Mucosa of descending colon (tissue), 3 donors: ENCODE data around the gene ADAM23. TPM values are rescaled to one million over a fixed set of nuclear protein-coding genes. Genes with fewer than 3 reads are reported as not detected.

Source experiments
- ATAC-seq: fragments of 200-7000 bp; cut with Tn5 transposase; one replicate; pipeline ENCODE4 v1.9.1; 2020; ENCODE audit warnings: mild to moderate bottlenecking, moderate library complexity
- DNase-seq, 3 donors: peaks; one replicate each; pipeline ENCODE4 v3.0.0-alpha.2; 2020
- H3K36me3 ChIP-seq: fragments of 200-600 bp; one replicate; pipeline ENCODE4 v1.8.0; 2021; ENCODE audit warnings: low read depth, mild to moderate bottlenecking
- H3K4me1 ChIP-seq: fragments of 200-600 bp; one replicate; pipeline ENCODE4 v1.8.0; 2021; ENCODE audit warnings: low read depth, mild to moderate bottlenecking
- H3K4me3 ChIP-seq: fragments of 200-600 bp; one replicate; pipeline ENCODE4 v1.8.0; 2021; ENCODE audit warnings: mild to moderate bottlenecking
- H3K9me3 ChIP-seq: fragments of 200-600 bp; one replicate; pipeline ENCODE4 v1.8.0; 2021; ENCODE audit warnings: mild to moderate bottlenecking
- intact Hi-C, 2 donors: fragments of 100-400 bp; cut with DNase I in 1 of 2; cut with micrococcal nuclease in 1 of 2; formaldehyde crosslinking; loops; one replicate each; pipeline versions ENCODE4 v1.11.0 to v1.11.1; 2022; cut with DNase I, micrococcal nuclease
- total RNA-seq, 3 donors: library from RNA; stranded (reverse); fragmentation: NEBNext Ultra II Directional in 2 of 3; extraction: Animal tissue kit (Norgen Biotek cat#: 25700) in 2 of 3; gene quantifications; one replicate each; pipeline versions ENCODE4 v1.2.1 to v1.2.4, GENCODE V29; 2021 to 2023
- TF ChIP-seq, protein P1 (sequence below): fragments of 200-600 bp; IDR thresholded peaks from one replicate; pipeline ENCODE4 v1.8.0; 2022; ENCODE audit warnings: antibody characterized with exemption, mild to moderate bottlenecking
- donor health status: DM: no; HTN: no; CAD: no; lungs with moderate emphysema.
- donor health status: DM: no; HTN: no; CAD: no.
- donor health status: DM: no; HTN: yes; CAD: no.

Gene ADAM23
- total RNA-seq, 3 donors from 2014 or later: 1.2 to 2.7 (median 1.4) TPM

DNA sequence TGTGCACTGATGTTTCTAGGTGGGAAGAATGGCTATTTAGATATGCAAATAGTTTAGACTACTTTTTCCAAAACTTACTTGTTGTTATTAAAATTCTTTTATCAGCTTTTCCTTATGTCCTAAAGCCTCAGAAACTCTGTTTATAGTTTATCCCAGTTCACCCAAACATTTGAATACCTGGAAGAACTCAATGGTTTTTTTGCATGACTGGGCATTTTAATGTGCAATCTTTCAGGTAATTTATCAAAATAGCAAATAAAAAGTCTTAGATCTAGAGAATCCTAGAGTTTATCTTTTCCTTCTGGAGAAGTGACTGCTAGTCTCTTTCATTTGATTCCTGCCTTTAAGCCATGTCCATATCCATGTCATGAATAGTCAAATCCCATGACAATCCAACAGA, 9.6 kb upstream of the ADAM23 start:
- intact Hi-C loops: no loop called here
- Histone ChIP-seq H3K36me3 (no peaks in the 10 kb centered on the region), H3K9me3 (no peaks in the 10 kb centered on the region), H3K4me1 (no peaks in the 10 kb centered on the region), H3K4me3 (no peak overlapping the region)
- DNase-seq (no peak), ATAC-seq (no peak)
- TF ChIP-seq, protein P1, sequence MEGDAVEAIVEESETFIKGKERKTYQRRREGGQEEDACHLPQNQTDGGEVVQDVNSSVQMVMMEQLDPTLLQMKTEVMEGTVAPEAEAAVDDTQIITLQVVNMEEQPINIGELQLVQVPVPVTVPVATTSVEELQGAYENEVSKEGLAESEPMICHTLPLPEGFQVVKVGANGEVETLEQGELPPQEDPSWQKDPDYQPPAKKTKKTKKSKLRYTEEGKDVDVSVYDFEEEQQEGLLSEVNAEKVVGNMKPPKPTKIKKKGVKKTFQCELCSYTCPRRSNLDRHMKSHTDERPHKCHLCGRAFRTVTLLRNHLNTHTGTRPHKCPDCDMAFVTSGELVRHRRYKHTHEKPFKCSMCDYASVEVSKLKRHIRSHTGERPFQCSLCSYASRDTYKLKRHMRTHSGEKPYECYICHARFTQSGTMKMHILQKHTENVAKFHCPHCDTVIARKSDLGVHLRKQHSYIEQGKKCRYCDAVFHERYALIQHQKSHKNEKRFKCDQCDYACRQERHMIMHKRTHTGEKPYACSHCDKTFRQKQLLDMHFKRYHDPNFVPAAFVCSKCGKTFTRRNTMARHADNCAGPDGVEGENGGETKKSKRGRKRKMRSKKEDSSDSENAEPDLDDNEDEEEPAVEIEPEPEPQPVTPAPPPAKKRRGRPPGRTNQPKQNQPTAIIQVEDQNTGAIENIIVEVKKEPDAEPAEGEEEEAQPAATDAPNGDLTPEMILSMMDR: no peak

DNA sequence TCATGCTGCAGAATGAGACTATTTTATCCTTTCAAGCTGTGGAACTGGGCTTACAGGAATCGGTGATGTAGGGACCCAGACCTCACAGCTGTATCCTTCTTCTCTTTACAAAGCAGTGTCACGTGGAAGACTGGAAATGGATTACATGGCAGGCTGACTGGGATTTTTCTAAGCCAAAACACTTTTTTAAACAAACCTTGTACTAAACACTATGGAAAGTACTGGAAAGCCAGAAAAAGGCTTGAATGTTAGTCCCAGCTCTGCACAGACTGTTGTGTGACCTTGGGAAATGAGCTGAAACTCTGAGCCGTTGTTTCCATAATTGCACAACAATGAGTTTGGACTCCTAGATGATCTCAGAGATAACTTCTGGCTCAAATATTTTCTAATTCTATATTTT, 7.6 kb upstream of the ADAM23 start:
- DNase-seq (no peak), ATAC-seq (no peak)
- TF ChIP-seq, protein P1: no peak
- intact Hi-C loops: no loop called here
- Histone ChIP-seq H3K36me3 (no peaks in the 10 kb centered on the region), H3K9me3 (no peaks in the 10 kb centered on the region), H3K4me1 (no peaks in the 10 kb centered on the region), H3K4me3 (no peak overlapping the region)

DNA sequence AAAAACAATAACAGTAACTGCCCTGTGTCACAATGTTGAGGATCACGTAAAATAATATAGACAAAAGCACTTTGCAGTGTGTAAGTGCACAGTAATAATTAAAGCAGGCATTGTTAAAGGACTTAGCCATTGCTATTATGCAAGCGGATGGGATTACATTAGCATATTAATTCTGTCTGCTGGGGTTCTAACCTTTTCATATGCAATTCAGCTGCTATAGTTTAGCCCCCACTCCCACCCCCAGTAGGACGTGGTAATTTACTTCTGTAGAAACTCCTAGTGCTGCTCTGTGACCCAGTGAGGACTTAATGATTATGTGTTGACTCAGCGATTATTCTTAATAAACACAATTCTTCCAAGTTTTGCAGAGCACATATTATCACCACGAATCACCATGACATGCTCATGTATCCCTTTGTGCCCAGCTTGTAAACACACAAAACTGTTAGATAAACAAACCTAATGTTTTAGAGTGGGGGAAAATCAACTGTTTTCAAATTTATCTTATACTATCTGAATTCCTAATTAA, 5.1 kb upstream of the ADAM23 start:
- no peaks in the 10 kb centered on the region for H3K36me3 ChIP-seq
- no peak overlapping the region for H3K4me3 ChIP-seq
- ATAC-seq (no peak), DNase-seq (no peak)
- H3K4me1 ChIP-seq: peaks cover 5% of the 10 kb centered on the region
- intact Hi-C loops: no loop called here
- no peaks in the 10 kb centered on the region for H3K9me3 ChIP-seq
- TF ChIP-seq, protein P1: no peak

DNA sequence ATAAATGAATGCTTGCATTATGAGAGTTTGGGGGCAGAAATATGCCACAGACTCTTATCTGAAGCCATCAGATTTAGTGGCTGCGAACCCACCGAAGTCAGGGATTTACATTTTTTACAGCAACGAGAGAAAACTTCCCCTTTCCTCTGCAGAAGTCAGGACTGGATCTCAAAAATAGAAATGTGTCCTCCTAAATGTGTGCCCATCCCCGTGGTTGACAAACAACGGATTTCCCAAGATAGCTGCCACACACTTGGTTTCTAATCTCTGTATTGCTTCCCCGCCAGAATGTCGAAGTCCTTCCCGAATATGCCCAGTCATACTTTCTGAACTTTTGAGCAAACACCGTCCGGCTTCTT, 879 bp upstream of the ADAM23 start:
- H3K4me3 ChIP-seq: no peak overlapping the region
- no peaks in the 10 kb centered on the region for H3K36me3 ChIP-seq
- DNase-seq (no peak), ATAC-seq (no peak)
- TF ChIP-seq, protein P1: no peak
- H3K4me1 ChIP-seq: peaks cover 5% of the 10 kb centered on the region
- H3K9me3 ChIP-seq: no peaks in the 10 kb centered on the region
- intact Hi-C loops: no loop called here

DNA sequence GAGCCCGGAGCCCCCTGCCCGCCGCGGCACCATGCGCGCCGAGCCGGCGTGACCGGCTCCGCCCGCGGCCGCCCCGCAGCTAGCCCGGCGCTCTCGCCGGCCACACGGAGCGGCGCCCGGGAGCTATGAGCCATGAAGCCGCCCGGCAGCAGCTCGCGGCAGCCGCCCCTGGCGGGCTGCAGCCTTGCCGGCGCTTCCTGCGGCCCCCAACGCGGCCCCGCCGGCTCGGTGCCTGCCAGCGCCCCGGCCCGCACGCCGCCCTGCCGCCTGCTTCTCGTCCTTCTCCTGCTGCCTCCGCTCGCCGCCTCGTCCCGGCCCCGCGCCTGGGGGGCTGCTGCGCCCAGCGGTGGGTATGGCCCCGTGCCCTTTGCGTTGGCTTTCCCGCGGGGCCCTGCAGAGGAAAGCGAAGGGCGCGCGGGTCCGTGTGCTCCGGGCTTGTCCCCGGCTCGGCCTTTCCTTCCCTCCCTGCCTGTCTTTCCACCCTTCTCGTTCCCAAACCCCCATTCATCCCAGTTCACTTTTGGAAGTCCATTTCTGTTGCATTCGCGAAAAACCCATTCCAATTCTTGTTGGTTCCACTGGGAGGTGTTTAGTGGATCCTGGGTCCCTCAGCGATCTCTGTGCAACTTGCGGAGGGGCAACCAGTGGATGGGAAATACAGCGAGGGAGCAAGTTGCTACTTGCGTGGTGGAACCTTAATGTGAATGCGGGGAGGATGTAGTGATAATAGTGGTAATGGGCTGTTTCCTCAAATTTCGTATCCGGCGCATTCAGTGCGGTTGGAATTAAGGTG, 599 bp downstream of the ADAM23 start:
- intact Hi-C loops: no loop called here
- no peaks in the 10 kb centered on the region for H3K36me3 ChIP-seq
- no peaks in the 10 kb centered on the region for H3K9me3 ChIP-seq
- DNase-seq (no peak), ATAC-seq (peak; percentile 53)
- H3K4me3 ChIP-seq: no peak overlapping the region
- peaks cover 5% of the 10 kb centered on the region for H3K4me1 ChIP-seq
- TF ChIP-seq, protein P1: no peak
